Measurements from ENCODE around the gene WDR93.

The WDR93 gene

DNA sequence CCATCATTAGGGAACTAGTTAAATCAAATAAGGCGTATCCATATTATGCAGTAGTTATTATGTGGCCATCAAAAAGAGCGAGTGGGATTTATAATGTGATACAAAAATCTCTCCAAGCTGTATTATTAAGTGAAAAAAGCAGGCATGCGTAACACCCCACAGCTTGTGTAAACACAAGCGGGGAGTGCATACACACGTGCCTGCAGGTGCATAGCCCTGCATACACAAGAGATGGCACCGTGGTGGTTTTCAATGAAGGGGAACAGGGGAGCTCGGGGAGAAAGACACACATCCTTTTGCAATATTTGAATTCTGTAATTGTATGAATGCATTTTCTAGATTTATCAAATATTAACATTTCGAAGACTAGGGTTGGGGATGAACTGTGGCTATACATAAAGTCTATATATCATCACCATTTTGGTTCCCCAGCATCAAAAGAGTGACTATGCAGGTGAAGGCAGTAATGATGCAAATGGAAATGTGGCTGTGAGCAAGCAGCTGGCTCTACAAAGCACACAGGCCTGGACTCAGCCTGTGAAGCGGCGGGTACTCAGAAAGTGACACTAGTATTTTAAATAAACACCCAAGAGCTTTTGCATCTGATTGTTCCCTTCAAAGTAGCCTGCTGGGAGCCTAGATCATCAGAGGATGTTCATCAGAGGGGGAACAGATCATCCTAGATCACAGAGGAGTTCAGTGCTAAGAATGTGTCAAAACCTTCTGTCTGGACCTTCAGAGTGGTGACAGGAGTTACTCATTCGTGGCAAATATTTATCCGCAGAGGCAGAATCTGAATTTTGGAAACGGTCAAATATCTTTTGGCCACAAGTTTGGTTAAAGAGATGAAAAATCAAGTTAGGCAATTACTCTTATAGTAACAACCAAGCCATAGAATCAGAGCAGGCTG is 25.9 kb upstream of the WDR93 start:
- TF ChIP-seq, protein P1, sequence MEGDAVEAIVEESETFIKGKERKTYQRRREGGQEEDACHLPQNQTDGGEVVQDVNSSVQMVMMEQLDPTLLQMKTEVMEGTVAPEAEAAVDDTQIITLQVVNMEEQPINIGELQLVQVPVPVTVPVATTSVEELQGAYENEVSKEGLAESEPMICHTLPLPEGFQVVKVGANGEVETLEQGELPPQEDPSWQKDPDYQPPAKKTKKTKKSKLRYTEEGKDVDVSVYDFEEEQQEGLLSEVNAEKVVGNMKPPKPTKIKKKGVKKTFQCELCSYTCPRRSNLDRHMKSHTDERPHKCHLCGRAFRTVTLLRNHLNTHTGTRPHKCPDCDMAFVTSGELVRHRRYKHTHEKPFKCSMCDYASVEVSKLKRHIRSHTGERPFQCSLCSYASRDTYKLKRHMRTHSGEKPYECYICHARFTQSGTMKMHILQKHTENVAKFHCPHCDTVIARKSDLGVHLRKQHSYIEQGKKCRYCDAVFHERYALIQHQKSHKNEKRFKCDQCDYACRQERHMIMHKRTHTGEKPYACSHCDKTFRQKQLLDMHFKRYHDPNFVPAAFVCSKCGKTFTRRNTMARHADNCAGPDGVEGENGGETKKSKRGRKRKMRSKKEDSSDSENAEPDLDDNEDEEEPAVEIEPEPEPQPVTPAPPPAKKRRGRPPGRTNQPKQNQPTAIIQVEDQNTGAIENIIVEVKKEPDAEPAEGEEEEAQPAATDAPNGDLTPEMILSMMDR (IDR thresholded peaks at IDR 0.05; ENCODE audit: extremely low read depth, missing control alignments): no peak
- no peak for DNase-seq (ENCODE audit: low spot score)

GRCh38 chr15:89665449-89666181 is 25.0 kb upstream of the WDR93 start:
- TF ChIP-seq, protein P1 (IDR thresholded peaks at IDR 0.05; ENCODE audit: extremely low read depth, missing control alignments): no peak
- DNase-seq (ENCODE audit: low spot score): peak; percentile 84

DNA sequence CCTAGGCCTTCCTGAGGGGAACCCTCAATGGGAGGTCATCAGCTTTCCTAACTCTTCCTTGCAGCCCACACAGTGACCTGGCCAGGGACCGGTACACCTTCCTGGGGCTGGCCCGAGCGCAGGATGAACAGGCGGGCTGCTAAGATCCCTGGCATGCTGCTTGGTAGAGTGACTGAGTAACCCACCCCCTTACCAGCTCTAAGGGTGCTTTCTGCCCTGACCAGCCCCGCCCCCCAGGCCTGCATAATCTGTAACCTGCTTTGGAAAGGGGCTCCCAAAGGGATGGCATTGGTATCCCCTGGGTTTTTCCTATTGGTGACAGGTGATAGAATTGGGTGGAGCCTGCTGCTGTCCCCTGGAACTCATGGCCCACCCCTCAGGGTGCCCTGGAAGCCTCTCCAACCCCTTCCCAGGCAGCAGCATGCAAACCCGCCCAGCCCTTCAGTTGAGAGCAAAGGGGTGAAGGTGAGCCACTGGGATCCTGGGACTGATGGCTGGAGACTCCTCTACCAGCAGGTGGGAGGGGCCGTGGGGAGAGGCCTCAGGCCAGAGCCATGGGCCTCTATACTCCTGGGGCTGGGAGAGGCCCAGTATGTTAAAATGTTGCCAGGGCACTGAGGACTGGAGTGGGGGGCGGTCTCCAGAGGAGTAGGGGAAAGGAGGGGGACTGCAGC is 24.3 kb upstream of the WDR93 start:
- TF ChIP-seq, protein P1 (IDR thresholded peaks at IDR 0.05; ENCODE audit: extremely low read depth, missing control alignments): no peak
- no peak for DNase-seq (ENCODE audit: low spot score)

DNA sequence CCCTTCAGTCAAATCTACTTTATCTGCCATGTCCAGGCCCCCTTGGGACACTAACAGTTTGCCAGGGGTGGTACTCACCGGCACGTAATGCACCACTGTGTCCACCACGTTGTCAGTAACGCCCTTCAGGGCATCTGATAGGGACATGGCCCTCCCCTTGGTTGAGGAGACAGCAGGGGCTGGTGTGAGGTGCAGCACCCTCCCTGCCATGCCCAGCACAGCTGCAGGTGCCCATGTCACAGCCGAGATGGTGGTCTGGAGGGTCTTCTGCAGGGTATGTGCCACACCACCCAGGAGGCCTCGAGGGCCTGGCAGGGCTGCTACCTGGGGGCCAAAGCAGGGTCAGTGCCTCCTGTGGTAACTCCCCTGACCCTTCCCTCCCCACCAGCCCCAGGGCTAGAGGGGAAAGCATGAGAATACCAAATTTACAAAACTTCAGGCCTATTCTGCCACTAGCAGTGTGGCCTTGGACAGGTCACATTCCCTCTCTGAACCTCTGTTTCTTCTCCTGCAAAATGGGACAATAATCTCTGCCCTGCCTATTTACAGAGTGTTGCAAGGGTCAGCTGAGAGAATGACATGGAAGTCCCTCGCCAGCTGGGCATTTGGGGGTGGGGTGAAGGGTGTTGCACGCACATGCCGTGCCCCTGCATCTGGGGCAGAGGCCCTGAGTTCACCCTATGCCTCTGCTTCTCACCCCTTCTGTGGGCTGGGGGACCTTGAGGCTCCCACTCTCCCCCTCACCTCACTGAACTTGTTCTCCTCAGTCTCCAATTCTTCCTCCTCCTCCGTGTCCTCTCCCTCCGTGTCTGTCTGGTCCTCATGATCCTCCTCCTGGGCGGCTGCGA is 23.5 kb upstream of the WDR93 start:
- TF ChIP-seq, protein P1 (IDR thresholded peaks at IDR 0.05; ENCODE audit: extremely low read depth, missing control alignments): no peak

DNA sequence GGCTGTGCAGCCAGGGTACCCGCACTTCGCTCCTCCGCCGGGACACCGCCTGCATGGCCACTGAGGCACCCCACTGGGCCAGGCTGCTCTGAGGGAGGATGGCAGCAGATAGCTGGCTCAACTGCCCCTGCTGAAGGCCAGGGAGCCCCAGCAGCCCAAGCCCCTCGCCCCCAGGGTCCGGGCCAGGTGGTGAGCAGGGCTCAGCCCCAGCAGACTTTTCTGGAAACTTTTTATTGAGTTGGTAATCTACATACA is 23.0 kb upstream of the WDR93 start:
- no peak for DNase-seq (ENCODE audit: low spot score)
- TF ChIP-seq, protein P1 (IDR thresholded peaks at IDR 0.05; ENCODE audit: extremely low read depth, missing control alignments): no peak

More for the DNA sequence above, 23.5 kb upstream of the WDR93 start:
- DNase-seq (ENCODE audit: low spot score): no peak

DNA sequence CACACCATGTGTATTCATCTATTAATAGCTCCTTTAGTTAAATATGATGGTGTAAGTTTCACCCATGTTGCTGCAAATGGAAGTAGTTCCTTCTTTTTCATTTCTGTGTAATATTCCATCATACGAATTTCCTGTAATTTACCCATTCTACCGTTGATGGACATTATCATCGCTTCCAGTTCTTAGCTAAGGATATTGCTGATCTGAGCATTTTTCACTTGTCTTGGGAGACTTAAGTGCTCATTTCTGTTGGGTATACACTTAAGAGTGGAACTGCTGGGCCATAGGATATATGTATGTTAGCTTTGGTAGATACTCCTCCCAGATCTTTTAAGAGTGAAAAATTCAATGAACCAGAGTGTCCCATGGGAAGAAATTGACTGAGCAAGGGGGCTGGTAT is 22.4 kb upstream of the WDR93 start:
- TF ChIP-seq, protein P1 (IDR thresholded peaks at IDR 0.05; ENCODE audit: extremely low read depth, missing control alignments): no peak
- no peak for DNase-seq (ENCODE audit: low spot score)

All from GM20000 (cell line).